ENCODE data around the gene POLE3.
"Not testable (repeated sequence)": the region's sequence is repeated elsewhere in the genome, so short reads cannot be mapped to it uniquely, and the experiment has no call there.

The POLE3 gene, protein sequence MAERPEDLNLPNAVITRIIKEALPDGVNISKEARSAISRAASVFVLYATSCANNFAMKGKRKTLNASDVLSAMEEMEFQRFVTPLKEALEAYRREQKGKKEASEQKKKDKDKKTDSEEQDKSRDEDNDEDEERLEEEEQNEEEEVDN

DNA sequence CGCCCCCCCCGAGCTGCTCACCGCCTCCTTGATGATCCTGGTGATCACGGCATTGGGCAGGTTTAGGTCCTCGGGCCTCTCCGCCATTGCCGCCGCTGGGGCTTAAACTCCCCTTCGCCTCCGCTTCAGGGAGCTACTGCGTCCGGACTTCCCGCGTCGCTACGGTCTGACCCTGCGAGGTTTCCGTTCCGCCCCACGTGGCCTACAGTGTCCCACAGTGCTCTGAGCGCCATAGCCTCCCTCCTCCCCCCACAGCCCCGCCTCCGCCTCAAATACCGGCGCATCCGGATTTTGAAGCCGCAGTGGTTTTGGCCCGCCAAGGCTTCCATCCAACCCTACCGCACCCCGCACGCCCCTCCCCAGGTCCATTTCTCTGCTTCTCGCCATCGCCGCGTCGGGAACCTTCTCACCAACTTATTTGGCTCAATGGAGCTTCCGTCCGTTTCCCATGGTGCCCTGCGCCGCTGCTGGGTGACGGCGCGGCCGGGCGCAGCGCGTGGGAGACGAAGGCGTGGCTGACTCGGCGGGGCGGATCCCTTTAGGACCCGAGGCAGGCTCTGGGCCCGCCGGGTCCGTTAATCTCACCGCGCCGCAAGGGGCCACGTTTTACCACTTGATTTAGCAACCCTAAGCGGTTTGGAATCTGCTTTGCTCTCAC, at the start of gene POLE3, which contains the start of gene C9orf43:
POLE3 (minus strand) TSS at position 469 of the 658 bp plus-strand sequence; CDS start at position 87, 382 bp downstream.
C9orf43 (plus strand) TSS at position 541 of the 658 bp plus-strand sequence. CDS start 2,747 bp downstream, outside the sequence.
- DNase-seq = peak; percentile 98

GRCh38 chr9:113456235-113456634, 45.8 kb upstream of the POLE3 start:
- no peak for DNase-seq

DNA sequence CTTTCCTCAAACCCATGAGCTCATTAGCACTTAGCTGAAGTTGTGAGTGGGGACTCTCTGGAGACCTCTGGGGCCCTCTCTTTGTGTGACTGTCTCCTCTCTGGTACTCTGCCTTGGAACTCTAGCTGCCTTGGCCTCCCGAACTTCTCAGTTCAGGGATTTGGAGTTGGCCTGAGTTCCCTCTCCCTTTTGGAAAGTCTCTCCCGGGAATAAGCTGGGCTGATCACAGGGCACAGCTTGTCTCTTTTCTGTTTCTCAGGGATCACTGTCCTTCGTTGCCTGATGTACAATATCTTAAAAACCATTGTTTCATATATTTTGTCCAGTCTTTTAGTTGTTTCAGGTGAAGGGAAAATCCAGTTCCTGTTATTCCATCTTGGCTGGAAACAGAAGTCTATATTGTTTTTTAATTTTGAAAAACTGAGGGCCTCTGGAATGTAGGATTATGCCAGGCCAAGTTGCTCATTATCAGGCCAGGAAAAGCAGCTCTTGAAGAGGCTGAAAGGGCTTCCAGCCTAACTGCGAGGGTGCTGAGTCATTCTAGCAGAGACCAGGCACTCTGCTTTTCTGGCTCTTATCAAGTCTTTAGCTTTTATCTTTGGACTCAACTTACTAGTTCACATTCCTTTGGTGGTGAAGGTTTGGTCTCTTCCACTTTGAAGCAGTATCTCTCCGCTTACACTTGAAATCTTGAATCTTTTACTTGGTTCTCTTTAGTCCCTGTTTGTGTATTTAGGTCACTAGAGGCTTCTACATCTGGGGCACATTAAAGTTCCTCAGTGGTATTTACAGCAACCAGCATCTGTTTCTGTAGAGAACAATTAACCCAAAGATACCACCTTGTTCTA, 44.7 kb upstream of the POLE3 start:
- peak; percentile 21 for DNase-seq

- DNase-seq = no peak
These were observed 41.7 kb upstream of the POLE3 start for GRCh38 chr9:113452113-113452605.

GRCh38 chr9:113449376-113449775, 38.9 kb upstream of the POLE3 start:
- DNase-seq = no peak

DNA sequence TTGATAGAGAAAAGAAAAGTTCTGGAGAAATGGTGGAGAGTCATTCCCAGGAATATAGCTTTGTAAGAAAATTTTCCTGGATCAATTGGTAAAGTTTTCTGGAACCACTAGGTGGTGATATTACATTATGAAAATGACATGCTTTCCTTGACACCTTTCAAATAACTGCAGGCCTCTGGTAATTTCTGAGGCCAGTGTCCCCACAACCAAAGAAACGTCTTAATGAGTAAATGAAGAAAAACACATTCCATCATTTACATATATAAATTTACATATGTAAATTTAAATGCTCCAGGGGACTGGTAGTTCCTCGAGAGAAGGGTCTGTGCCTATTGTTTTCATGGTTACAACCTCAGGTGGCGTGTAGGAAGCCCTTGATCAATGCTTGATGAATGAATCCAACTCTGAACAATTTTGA, 35.9 kb upstream of the POLE3 start:
- peak; percentile 73 for DNase-seq

DNA sequence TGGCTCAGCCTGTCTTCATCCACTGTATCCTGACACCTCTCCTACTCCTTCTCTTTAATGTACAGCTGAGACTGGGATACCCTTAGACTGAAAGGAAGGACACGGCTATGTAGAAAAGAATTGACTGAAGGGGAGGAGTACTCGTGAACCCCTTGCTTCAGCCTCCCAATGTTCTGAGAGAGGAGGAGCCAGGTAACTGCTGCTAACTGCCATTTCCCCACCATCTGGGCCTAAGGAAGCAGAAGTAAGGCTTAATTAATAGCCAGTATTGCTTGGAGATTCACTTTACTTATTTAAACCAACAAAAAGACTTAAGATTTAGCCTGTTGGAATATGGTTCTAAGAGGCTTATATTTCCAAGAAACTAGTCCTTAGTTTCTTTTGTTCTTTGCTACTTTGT, 34.3 kb upstream of the POLE3 start:
- DNase-seq = no peak

DNA sequence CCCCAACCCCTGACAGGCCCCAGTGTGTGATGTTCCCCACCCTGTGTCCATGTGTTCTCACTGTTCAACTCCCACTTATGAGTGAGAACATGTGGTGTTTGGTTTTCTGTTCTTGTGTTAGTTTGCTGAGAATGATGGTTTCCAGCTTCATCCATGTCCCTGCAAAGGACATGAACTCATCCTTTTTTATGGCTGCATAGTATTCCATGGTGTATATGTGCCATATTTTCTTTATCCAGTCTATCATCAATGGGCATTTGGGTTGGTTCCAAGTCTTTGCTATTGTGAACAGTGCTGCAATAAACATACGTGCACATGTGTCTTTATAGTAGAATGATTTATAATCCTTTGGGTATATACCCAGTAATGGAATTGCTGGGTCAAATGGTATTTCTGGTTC, 27.2 kb upstream of the POLE3 start:
- DNase-seq = not testable (repeated sequence)

DNA sequence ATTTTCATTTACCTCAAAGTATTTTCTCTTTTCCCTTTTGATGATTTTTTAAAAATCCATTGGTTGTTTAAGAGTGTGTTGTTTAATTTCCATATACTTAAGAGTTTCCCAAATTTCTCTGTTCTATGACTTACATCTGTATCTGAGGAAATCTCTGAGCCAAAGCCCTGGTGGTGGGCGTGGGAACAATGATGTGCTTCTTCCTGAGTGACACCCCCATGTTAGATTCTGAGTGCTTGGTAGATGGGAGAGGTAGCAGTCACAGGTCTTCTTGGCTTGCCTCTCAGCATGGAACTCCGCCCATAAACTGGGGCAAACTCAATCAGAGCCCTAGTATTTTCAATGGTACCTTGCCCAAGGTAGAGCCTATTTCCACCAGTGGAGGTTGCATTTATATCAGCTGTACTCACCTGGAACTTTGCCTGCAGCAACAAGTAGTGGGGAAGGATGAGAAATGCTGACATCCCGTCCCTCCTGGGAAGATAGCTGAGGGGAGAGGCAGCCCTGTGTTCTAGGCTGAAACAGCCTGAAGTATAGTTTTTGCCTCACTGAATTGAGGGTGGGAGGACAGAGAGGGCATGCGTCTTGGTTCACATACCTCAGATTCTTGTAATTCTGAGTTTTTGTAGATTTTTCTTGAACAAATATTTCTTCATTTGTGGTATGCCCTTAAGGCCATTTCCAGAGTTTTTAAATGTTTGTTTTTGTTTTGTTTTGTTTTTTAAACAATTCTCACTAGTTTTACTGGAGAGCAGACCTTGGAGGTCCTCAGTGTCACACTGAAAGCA, 26.4 kb upstream of the POLE3 start:
- DNase-seq = no peak

GRCh38 chr9:113431191-113431590, 20.7 kb upstream of the POLE3 start:
- DNase-seq = no peak

DNA sequence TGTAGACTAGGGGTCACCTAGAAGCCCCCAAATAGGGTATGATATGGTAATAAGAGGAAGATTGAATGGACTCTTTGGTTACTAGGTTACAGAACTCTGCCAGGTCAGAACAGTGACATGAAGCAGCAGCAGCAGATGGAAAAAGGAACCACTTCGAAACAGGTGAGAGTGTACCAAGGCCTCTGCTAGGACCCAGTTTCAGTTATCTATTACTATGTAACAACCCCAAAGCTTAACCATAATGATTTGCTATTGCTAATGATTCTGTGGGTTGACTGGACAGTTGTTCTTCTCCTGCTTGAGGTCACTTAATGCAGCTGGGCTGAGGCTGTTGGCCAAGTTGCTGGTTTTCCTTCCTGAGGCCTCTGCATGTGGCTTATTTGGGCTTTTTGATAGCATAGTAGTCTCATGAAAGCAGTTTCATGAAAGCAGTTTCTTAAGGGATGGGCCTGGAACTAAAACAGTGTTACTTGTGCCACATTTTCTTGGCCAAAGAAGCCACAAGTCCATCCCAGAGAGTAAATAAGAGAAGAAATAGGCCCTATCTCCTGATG, 17.7 kb upstream of the POLE3 start:
- DNase-seq = no peak

- no peak for DNase-seq
These were observed 17.2 kb upstream of the POLE3 start for GRCh38 chr9:113427629-113428028.

GRCh38 chr9:113426701-113427100, 16.2 kb upstream of the POLE3 start:
- no peak for DNase-seq

- DNase-seq = no peak
These were observed 14.6 kb upstream of the POLE3 start for GRCh38 chr9:113425072-113425471.

DNA sequence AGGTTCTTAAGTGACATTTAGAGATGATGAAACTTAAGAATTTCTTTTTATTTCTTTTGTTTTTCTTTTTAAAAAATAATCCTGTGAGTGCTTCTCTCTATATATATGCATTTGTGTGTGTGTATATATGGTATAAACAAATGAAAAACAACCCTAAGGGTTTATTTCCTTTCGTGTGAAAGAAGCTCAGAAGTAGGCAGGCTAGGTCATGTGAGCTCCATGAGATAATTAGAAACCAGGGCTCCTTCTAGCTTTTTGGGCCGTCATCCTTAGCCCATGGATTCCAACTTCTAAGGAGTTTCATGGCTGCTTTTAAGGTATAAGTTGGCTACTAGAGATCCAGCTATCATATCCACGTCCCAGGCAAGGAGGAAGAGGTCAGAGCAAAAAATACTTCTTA, 11.3 kb upstream of the POLE3 start:
- DNase-seq = no peak

DNA sequence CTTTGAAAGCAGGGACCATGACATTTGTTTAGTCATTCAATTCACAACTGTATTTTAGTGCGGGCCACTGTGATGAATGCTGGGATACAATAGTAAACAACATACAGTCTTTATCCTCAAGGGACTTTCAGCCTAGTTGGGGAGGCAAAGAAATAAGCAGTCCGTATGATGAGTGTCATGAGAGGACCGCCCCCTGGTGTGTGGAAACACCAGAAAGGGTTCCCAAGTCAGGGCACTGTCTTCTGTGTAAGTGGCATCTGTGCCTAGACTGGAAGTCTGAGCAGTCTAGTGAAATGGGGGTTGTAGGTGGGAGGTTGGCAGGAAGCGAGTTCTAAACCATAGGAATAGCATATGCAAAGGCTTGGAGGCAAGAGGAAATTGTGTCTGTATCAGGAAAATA, 6.9 kb upstream of the POLE3 start:
- DNase-seq = peak; percentile 21

- no peak for DNase-seq
These were observed 5.8 kb upstream of the POLE3 start for GRCh38 chr9:113416149-113416721.

DNA sequence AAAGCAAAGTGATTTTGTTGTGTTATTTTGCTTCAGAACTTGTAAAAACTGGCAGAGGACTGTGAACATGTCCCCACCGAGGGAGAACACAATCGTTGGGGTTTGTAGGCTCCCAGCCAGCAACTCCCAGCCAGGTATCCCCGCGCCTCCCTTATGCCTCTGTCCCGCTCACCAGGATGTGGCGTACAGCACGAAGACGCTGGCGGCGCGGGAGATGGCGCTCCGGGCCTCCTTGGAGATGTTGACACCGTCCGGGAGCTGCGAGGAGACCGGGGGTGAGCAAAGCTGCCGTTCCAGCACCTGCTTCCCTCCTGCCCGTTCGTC, 630 bp downstream of the POLE3 start:
- DNase-seq = no peak

DNA sequence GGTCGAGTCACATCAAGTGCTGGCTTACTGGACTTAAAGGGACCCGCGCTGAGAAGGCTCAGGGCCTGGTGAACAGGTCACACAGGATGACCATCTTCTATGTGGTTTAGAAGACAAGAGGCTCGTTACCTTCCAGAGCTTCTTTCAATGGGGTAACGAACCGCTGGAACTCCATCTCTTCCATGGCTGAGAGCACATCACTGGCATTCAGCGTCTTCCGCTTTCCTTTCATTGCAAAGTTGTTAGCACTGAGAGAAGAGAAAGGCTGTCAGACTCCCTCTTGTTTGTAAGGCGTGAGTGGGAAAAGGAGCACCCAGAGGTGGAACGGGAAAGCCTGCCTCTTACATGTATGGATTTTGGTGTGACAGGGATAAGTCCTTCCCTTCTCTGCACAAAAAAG, 994 bp downstream of the POLE3 start:
- peak; percentile 41 for DNase-seq

GRCh38 chr9:113406873-113407511, 3.5 kb downstream of the POLE3 start:
- DNase-seq = peak; percentile 76

DNA sequence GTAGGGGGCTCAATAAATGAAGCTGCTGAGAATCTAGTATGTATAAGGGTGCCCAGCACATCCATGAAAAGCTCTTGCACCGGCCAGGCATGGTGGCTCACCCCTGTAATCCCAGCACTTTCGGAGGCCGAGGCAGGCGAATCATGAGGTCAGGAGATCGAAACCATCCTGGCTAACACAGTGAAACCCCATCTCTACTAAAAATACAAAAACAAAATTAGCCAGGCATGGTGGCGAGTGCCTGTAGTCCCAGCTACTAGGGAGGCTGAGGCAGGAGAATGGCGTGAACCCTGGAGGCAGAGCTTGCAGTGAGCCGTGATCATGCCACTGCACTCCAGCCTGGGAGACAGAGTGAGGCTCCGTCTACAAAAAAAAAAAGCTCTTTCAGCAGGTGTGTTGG, 4.1 kb downstream of the POLE3 start:
- DNase-seq = not testable (repeated sequence)

- DNase-seq = no peak
These were observed 6.8 kb downstream of the POLE3 start for GRCh38 chr9:113403646-113404045.
